Adrenal gland (tissue), 12 donors: Measurements from ENCODE around the gene ZNF324B. TPM values are rescaled to one million over a fixed set of nuclear protein-coding genes. Genes with fewer than 3 reads are reported as not detected.

Source experiments
- DNase-seq, 7 donors: peaks; one replicate each; pipeline ENCODE4 v3.0.0-alpha.2; 2019 to 2020
- H3K27ac ChIP-seq, 5 donors: fragments of 200-600 bp; sonication (generic) in 4 of 5; 1 replicate in 3 of 5; 2 replicates in 2 of 5; pipeline versions ENCODE4 v1.5.1 to v1.8.0; 2016 to 2020; ENCODE audit warnings: mild to moderate bottlenecking in 1 of 5
- H3K27me3 ChIP-seq: fragments of 200-600 bp; 2 replicates; pipeline ENCODE4 v1.8.0; 2021
- H3K36me3 ChIP-seq, 2 donors: fragments of 200-600 bp; replicated peaks in 1 of 2; 1 replicate in 1 of 2; 2 replicates in 1 of 2; pipeline versions ENCODE4 v1.5.1 to v1.8.0; 2018 to 2022
- H3K4me1 ChIP-seq, 2 donors: fragments of 200-600 bp; replicated peaks in 1 of 2; 1 replicate in 1 of 2; 2 replicates in 1 of 2; pipeline versions ENCODE4 v1.5.1 to v1.8.0; 2018 to 2021
- H3K4me3 ChIP-seq, 4 donors: fragments of 200-600 bp; sonication (generic) in 3 of 4; one replicate each; pipeline ENCODE4 v1.5.1; 2016 to 2018
- H3K9me3 ChIP-seq, 3 donors: fragments of 200-600 bp; sonication (generic) in 1 of 3; replicated peaks in 1 of 3; 1 replicate in 2 of 3; 2 replicates in 1 of 3; pipeline versions ENCODE4 v1.5.1 to v1.8.0; 2016 to 2021
- CTCF ChIP-seq, 6 experiments: fragments of 450-650 bp in 4 of 6; fragments of 200-600 bp in 2 of 6; sonication (generic) in 1 of 6; IDR thresholded peaks; 1 replicate in 5 of 6; 2 replicates in 1 of 6; pipeline versions ENCODE4 v1.5.1 to v1.8.0; 2016 to 2021; ENCODE audit warnings: antibody characterized with exemption in 6 of 6, mild to moderate bottlenecking in 2 of 6, moderate library complexity in 1 of 6
- POLR2A ChIP-seq, 2 donors: fragments of 450-650 bp; IDR thresholded peaks; one replicate each; pipeline ENCODE4 v1.6.1; 2017; ENCODE audit warnings: antibody characterized with exemption in 2 of 2, mild to moderate bottlenecking in 2 of 2, moderate library complexity in 1 of 2
- WGBS, 4 donors: extraction: QIAGEN DNeasy Blood & Tissue Kit in 2 of 4; methylation state at CpG; one replicate each; pipeline versions ENCODE4 v1.1.5 to v1.1.7; 2013 to 2017; 5-methylcytosine and 5-hydroxymethylcytosine counted together
- intact Hi-C, 2 donors: fragments of 100-400 bp; cut with DNase I; formaldehyde crosslinking; loops; one replicate each; pipeline versions ENCODE4 v1.14.1 to v1.15.0; 2022 to 2023
- polyA plus RNA-seq, 3 donors: library from polyadenylated mRNA; stranded (reverse); fragments of 200-250 nt in 2 of 3; fragments of 350-450 nt in 1 of 3; fragmentation: Illumina TruSeq in 1 of 3; extraction: RNeasy Lipid Tissue Mini Kit (QIAGEN cat#74804) in 1 of 3; gene quantifications; one replicate each; pipeline ENCODE4 v1.2.3, GENCODE V29; 2013 to 2014
- total RNA-seq, 9 donors: library from RNA; depleted of rRNA in 4 of 9; stranded (reverse); fragments of >200 nt in 4 of 9; fragments of 120-200 nt in 1 of 9; fragmentation: NEBNext Ultra II Directional in 1 of 9; extraction: Animal tissue kit (Norgen Biotek cat#: 25700) in 1 of 9; gene quantifications; one replicate each; pipeline versions ENCODE4 v1.1.0 to v1.2.4, GENCODE V29; 2013 to 2023
- donor health status: healthy with polysubstance abuse.
- donor health status: Bipolar disorder and iron deficiency.
- donor health status: DM: yes; HTN: yes; CAD: no.
- donor health status: DM: no; HTN: no; CAD: no.
- donor health status: DM: no; HTN: no; CAD: no.
- donor health status: DM: yes; HTN: yes; CAD: no.

The ZNF324B gene
- total and polyA plus RNA-seq, 12 donors = 1.4 to 8.7 (median 6.7) TPM

DNA sequence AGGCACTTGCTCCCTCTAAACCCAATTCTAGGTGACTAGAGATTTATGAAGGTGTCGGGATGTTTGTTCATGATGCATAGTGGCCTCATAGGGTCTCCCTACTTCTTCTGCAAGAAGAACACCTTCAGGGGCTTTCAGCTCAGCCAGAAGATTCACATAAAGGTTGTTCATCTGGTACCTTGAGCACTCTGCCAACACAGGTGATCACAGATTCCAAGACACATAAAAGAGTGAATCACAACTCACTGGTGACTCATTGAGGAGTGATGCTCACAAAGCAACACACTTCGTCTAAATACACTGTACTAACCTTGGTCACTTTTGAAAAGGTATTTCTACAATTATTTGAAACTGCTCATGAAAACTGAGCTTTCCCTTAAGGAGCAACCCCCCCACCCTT, 8.6 kb downstream of the ZNF324B start:
- H3K27ac ChIP-seq = no peak overlapping the region
- peaks cover 0 to 12% of the 10 kb centered on the region in 2 donors for H3K36me3 ChIP-seq
- H3K4me3 ChIP-seq = no peak overlapping the region
- DNase-seq = no peak
- TF ChIP-seq CTCF (IDR thresholded peaks at IDR 0.05) = no peak
- no peak for TF ChIP-seq POLR2A (IDR thresholded peaks at IDR 0.05)
- no peaks in the 10 kb centered on the region for H3K27me3 ChIP-seq
- WGBS, 4 donors = 70 to 86% (median 73%) methylated on average over 2 of the region's 2 CpGs
- no peaks in the 10 kb centered on the region for H3K9me3 ChIP-seq
- intact Hi-C loops = no loop called here
- no peaks in the 10 kb centered on the region for H3K4me1 ChIP-seq

DNA sequence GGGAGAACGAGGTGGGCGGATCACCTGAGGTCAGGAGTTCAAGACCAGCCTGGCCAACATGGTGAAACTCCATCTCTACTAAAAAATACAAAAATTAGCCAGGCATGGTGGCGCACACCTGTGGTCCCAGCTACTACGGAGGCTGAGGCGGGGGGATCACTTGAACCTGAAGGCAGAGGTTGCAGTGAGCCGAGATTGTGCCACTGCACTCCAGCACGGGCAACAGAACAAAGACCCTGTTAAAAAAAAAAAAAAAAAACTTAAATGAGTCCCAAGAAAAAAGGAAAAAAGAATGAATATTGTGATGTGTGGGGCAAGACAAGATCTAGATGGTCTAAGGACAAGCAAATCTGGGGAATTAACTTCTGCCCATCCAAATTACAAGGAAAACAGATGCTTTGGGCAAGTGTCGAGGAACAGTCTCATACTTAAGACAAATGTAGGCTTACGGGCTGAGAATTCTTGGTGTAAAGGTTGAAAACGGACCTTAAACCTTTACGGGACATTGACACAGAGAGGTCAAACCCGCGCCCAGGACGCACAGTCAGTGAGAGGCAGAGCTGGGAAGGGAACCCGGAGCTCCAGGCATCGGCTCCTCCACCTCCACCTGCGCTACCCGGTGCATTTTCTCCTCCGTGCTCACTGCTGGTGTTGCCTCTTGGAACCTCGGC, 14.8 kb downstream of the ZNF324B start:
- H3K4me1 ChIP-seq = peaks cover 0 to 10% of the 10 kb centered on the region in 2 donors
- no peak for TF ChIP-seq CTCF (IDR thresholded peaks at IDR 0.05)
- no peak for TF ChIP-seq POLR2A (IDR thresholded peaks at IDR 0.05)
- H3K4me3 ChIP-seq = peak overlapping the region in 2 of 4 donors; percentile 55 to 92
- intact Hi-C loops = no loop called here
- no peak for DNase-seq
- H3K27ac ChIP-seq = no peak overlapping the region
- 35 to 63% (median 39%) methylated on average over 11 to 20 of the region's 20 CpGs for WGBS, 4 donors
- no peaks in the 10 kb centered on the region for H3K9me3 ChIP-seq
- no peaks in the 10 kb centered on the region for H3K27me3 ChIP-seq
- peaks cover 0 to 19% of the 10 kb centered on the region in 2 donors for H3K36me3 ChIP-seq

- peaks cover 0 to 10% of the 10 kb centered on the region in 2 donors for H3K4me1 ChIP-seq
- H3K36me3 ChIP-seq = peaks cover 0 to 24% of the 10 kb centered on the region in 2 donors
- no peaks in the 10 kb centered on the region for H3K9me3 ChIP-seq
- 0 to 2% (median 0%) methylated on average over 4 to 91 of the region's 92 CpGs for WGBS, 4 donors
- peak; percentile 97 to 99 (median 99) for DNase-seq
- no peaks in the 10 kb centered on the region for H3K27me3 ChIP-seq
- TF ChIP-seq POLR2A (IDR thresholded peaks at IDR 0.05) (peak; percentile 50 to 62), CTCF (IDR thresholded peaks at IDR 0.05) (peak in 1 of 6 experiments; percentile 10)
- intact Hi-C loops = no loop called here
- peak within 1 kb of the TSS in 4 of 5 donors; percentile 22 to 84 (median 72) for H3K27ac ChIP-seq
- H3K4me3 ChIP-seq = peak within 1 kb of the TSS; percentile 55 to 92 (median 78)
Measured at GRCh38 chr19:58466760-58467589, 15.6 kb downstream of the ZNF324B start, which contains the start of gene ZNF324. TSS of gene ZNF324 (plus strand) at chr19:58467080. CDS start at chr19:58469186, 2,106 bp downstream.

GRCh38 chr19:58468216-58468839, 16.9 kb downstream of the ZNF324B start:
- peaks cover 0 to 10% of the 10 kb centered on the region in 2 donors for H3K4me1 ChIP-seq
- H3K4me3 ChIP-seq = no peak overlapping the region
- WGBS, 4 donors = 50 to 69% (median 57%) methylated on average over 3 to 5 of the region's 5 CpGs

More at GRCh38 chr19:58468216-58468839, 16.9 kb downstream of the ZNF324B start:
- TF ChIP-seq CTCF (IDR thresholded peaks at IDR 0.05) (no peak), POLR2A (IDR thresholded peaks at IDR 0.05) (no peak)
- Histone ChIP-seq H3K27me3 (no peaks in the 10 kb centered on the region), H3K27ac (no peak overlapping the region), H3K9me3 (no peaks in the 10 kb centered on the region), H3K36me3 (peaks cover 0 to 33% of the 10 kb centered on the region in 2 donors)
- intact Hi-C loops = no loop called here
- no peak for DNase-seq
